Thyroid gland (tissue), 4 donors: Measurements from ENCODE around the gene SUCLG2.

Experiments used
- POLR2A ChIP-seq, 2 donors: fragments of 450-650 bp; IDR thresholded peaks; one replicate each; pipeline ENCODE4 v1.6.1; 2017; ENCODE audit warnings: antibody characterized with exemption in 2 of 2, mild to moderate bottlenecking in 2 of 2, moderate library complexity in 1 of 2
- TF ChIP-seq, protein P1 (sequence below), 6 experiments: fragments of 200-600 bp in 3 of 6; fragments of 450-650 bp in 3 of 6; sonication (generic) in 3 of 6; IDR thresholded peaks; one replicate each; pipeline ENCODE4 v1.5.1; 2016 to 2019; ENCODE audit warnings: antibody characterized with exemption in 6 of 6, mild to moderate bottlenecking in 2 of 6, inconsistent platforms in 1 of 6, moderate library complexity in 1 of 6

DNA sequence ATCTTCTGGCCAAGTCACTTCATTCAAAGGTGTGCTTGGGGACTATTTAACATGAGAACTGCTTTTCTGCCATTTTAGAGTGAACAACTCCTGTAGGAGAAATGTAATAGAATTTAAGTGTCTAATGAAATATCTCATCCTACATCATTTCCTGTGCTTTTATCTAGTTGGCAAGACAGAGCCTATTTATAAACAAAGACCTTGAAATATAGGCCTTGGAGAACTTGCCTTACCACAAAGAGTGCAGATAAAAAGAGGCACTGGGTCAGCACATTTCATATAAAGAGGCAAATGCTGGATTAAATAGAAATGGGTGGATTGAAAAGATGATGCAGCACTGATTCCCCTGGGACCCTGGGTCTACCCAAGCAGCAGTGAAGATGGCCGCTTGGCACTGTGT lies 278.0 kb downstream of the SUCLG2 start:
- no peak for TF ChIP-seq POLR2A (IDR thresholded peaks at IDR 0.05)
- TF ChIP-seq, protein P1, sequence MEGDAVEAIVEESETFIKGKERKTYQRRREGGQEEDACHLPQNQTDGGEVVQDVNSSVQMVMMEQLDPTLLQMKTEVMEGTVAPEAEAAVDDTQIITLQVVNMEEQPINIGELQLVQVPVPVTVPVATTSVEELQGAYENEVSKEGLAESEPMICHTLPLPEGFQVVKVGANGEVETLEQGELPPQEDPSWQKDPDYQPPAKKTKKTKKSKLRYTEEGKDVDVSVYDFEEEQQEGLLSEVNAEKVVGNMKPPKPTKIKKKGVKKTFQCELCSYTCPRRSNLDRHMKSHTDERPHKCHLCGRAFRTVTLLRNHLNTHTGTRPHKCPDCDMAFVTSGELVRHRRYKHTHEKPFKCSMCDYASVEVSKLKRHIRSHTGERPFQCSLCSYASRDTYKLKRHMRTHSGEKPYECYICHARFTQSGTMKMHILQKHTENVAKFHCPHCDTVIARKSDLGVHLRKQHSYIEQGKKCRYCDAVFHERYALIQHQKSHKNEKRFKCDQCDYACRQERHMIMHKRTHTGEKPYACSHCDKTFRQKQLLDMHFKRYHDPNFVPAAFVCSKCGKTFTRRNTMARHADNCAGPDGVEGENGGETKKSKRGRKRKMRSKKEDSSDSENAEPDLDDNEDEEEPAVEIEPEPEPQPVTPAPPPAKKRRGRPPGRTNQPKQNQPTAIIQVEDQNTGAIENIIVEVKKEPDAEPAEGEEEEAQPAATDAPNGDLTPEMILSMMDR (IDR thresholded peaks at IDR 0.05): no peak
